ENCODE measurements around the gene CLK4.
A peak's percentile ranks its signal among the peaks of the same experiment; 100 is the strongest.

CLK4 gene

GRCh38 chr5:178577944-178578343 is 48.9 kb downstream of the CLK4 start:
- no peaks in the 10 kb centered on the region for H3K9me3 ChIP-seq
- H3K4me1 ChIP-seq (ENCODE audit: control insufficient read depth in 1 of 2, insufficient read depth in 1 of 2, low read depth in 1 of 2, low read length in 1 of 2) = peaks cover 9 to 18% of the 10 kb centered on the region in 2 experiments
- peaks cover 41% of the 10 kb centered on the region for H3K27me3 ChIP-seq
- H3K36me3 ChIP-seq = no peaks in the 10 kb centered on the region
- H3K27ac ChIP-seq = no peak overlapping the region
- no peak for TF ChIP-seq CTCF (IDR thresholded peaks at IDR 0.05)
- H3K4me3 ChIP-seq (ENCODE audit: low read depth in 1 of 2, low read length in 1 of 2) = no peak overlapping the region

GRCh38 chr5:178577376-178577839 is 49.4 kb downstream of the CLK4 start:
- H3K27me3 ChIP-seq = peaks cover 41% of the 10 kb centered on the region
- TF ChIP-seq CTCF (IDR thresholded peaks at IDR 0.05) = no peak
- no peaks in the 10 kb centered on the region for H3K36me3 ChIP-seq
- H3K4me3 ChIP-seq (ENCODE audit: low read depth in 1 of 2, low read length in 1 of 2) = peak overlapping the region; percentile 37 to 39
- no peak overlapping the region for H3K27ac ChIP-seq
- H3K4me1 ChIP-seq (ENCODE audit: control insufficient read depth in 1 of 2, insufficient read depth in 1 of 2, low read depth in 1 of 2, low read length in 1 of 2) = peaks cover 9 to 18% of the 10 kb centered on the region in 2 experiments
- H3K9me3 ChIP-seq = no peaks in the 10 kb centered on the region

GRCh38 chr5:178576591-178577351 is 50.1 kb downstream of the CLK4 start:
- Histone ChIP-seq H3K4me1 (ENCODE audit: control insufficient read depth in 1 of 2, insufficient read depth in 1 of 2, low read depth in 1 of 2, low read length in 1 of 2) (peaks cover 9 to 18% of the 10 kb centered on the region in 2 experiments), H3K9me3 (no peaks in the 10 kb centered on the region), H3K27ac (no peak overlapping the region), H3K4me3 (ENCODE audit: low read depth in 1 of 2, low read length in 1 of 2) (peak overlapping the region; percentile 37 to 39), H3K36me3 (no peaks in the 10 kb centered on the region), H3K27me3 (peaks cover 41% of the 10 kb centered on the region)
- TF ChIP-seq CTCF (IDR thresholded peaks at IDR 0.05) = no peak

- Histone ChIP-seq H3K27me3 (peaks cover 36% of the 10 kb centered on the region), H3K4me1 (ENCODE audit: control insufficient read depth in 1 of 2, insufficient read depth in 1 of 2, low read depth in 1 of 2, low read length in 1 of 2) (peaks cover 9 to 18% of the 10 kb centered on the region in 2 experiments), H3K9me3 (no peaks in the 10 kb centered on the region), H3K36me3 (no peaks in the 10 kb centered on the region), H3K4me3 (ENCODE audit: low read depth in 1 of 2, low read length in 1 of 2) (no peak overlapping the region), H3K27ac (no peak overlapping the region)
- TF ChIP-seq CTCF (IDR thresholded peaks at IDR 0.05) = no peak
Observed at GRCh38 chr5:178573216-178573615, 53.6 kb downstream of the CLK4 start.

- TF ChIP-seq CTCF (IDR thresholded peaks at IDR 0.05) = no peak
- H3K4me3 ChIP-seq (ENCODE audit: low read depth in 1 of 2, low read length in 1 of 2) = no peak overlapping the region
- no peaks in the 10 kb centered on the region for H3K9me3 ChIP-seq
Observed at GRCh38 chr5:178572617-178573016, 54.2 kb downstream of the CLK4 start.

More at GRCh38 chr5:178572617-178573016, 54.2 kb downstream of the CLK4 start:
- Histone ChIP-seq H3K36me3 (no peaks in the 10 kb centered on the region), H3K27me3 (peaks cover 30% of the 10 kb centered on the region), H3K4me1 (ENCODE audit: control insufficient read depth in 1 of 2, insufficient read depth in 1 of 2, low read depth in 1 of 2, low read length in 1 of 2) (peaks cover 9 to 16% of the 10 kb centered on the region in 2 experiments), H3K27ac (no peak overlapping the region)

Measured in neutrophil (primary cell).